C1 segment of cervical spinal cord (tissue), 14 donors: ENCODE data around the gene NEK6.

Source experiments
- DNase-seq, 14 donors: peaks; one replicate each; lab custom pipeline; 2025; lab: John Stamatoyannopoulos, UW

NEK6 gene

DNA sequence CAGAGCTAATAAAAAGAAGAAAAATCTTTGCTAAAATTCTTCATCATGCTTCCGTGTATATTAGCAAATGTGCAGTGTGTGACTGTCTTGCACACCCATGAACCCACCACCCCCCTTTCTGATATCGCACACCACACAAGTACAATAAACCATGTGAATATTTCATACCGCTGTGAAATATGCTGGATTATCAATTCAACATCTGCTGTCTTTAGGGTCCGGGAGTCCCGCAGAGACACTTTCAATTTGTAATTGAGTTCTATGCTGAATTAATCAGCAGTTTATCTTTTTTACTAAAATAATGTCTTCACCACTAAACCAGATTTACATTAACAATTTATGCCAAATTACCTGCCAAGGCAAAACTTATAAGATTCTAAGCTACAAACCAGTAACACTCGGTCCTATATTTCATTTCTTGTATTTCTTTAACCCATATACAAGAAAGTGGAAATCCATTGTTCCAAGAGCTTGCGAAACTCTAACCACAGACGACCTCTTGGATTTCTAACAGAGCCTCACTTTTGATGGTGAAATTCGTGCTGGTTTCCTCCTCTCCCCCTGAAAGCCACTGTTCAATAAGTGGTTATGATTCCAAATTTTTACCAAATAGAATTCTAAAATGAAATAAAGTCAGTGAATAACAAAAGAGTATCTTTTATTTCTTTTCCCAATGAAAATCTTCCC, 113.3 kb downstream of the NEK6 start:
- DNase-seq, result no peak

DNA sequence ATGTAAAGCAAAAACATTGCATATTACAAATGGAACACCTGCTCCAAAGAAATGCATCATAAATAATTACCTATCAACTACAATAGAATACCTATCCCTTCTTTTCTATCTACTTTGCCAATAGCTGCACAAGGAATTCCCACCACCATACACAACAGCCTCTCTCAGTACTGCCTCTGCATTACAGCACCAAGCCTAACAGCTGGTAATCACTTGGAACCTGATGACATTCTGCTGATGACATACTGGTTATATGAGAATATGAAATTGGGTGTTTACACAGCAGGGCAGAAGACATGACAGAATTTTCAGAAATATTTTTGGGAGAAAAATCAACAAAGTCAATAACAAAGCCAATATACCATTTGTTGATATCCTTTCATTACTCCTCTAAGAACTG, 114.3 kb downstream of the NEK6 start:
- DNase-seq, result no peak

DNA sequence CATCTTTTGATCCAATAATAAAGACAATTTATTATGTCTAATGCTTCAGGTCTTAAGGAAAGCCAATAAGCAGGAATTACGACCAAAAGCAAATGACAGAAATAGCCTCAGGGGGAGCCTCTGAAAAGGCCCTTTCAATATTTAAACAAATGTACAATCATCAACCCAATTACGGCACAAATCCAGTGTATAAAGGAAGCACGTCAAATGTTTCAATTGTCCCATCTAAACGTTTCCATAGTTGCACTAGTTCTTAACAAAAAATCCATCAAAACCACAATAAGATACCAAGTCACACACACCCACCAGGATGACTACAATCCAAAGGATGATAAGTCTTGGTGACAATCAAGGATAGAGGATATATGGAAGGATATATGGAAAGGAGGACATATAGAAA, 115.6 kb downstream of the NEK6 start:
- no peak for DNase-seq

DNA sequence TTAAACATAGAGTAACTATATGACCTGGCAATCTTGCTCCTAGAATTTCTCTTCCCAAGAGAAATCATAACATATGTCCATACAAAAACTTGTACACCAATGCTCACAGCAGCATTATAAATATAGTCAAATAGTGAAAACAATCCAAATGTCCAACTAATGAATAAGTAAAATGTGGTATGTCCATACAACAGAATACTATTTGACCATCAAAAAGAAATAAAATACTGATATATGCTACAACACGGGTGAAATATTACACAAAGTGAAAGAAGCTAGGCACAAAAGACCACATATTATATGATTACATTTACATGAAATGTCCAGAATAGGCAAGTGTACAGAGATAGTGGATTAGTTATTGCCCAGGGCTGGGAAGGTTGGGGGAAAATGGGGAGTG, 116.1 kb downstream of the NEK6 start:
- no peak for DNase-seq

DNA sequence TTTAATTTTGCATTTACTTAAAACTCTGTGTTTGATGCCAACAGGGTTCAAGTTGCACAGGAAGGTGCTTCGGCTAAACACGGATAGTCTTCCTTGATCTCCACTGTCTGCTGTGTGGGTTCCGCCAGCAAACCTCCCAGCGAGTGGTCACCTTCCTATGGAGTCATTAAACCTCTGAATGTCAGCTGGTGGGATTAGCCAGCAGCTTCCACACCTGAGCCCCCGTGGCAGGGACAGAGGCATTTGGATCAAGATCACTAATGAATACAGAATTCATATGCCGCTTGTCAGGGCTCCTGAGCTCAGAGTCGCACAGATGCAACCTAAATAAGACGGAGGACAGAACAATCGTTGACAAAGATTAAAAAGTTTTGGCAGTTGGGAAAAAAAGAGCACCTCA, 118.0 kb downstream of the NEK6 start:
- no peak for DNase-seq

DNA sequence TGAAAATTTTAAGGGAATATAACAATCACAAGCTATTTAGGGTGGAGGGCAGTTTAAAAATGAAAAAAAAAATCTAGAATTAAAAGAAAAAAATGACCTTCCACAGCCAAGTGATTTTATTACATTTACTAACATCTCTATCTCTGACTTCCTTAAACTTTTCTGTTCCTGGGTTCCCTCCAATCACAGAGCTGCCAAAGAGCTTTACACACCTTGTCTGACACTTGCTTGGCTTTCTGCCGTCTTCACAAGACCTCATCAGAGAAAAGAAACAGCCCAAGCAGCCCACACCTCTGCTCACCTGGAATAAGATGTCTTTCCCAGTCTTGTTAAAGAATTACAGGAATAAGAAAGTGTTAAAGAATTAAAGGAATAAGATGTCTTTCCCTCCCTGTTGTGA, 118.6 kb downstream of the NEK6 start:
- no peak for DNase-seq

DNA sequence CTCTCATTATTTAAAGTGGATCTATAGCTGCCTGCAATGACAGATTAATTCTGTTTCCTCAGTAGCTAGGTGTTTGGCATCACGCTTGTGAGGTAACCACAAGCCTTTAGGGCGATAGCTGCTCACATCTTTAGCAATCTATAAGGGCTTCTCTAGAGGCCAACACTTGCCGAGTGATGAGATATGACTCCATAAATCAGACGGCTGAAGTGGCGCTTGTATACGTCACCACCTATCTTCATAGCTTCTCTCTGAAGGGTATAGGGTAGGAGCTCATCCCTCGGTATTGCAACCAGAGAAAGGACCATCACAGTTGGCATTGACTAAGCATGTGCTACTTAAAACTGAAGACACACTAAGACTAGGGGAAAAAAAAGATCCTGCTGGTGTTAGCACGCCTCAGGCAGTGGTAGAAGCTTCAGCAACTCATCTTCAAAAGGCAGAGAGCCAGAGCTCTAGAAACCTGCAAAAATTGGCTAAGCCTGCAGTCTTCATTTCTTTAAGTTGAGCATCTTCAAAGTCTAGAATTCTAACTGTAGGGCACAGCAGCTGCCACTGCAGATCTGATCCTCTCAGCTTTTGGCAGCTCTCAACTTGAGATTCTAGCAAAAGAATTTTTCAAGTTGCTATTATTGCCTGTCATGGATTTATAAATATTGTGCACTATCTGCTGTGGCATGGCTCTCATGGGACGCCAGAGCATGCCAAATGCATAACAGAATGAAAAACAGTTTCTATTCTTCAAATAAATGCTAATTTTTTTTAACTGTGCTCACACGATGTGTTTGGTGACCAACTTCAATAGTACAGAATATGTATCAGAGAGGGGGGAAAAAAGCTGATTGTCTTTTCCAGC, 120.0 kb downstream of the NEK6 start:
- no peak for DNase-seq

DNA sequence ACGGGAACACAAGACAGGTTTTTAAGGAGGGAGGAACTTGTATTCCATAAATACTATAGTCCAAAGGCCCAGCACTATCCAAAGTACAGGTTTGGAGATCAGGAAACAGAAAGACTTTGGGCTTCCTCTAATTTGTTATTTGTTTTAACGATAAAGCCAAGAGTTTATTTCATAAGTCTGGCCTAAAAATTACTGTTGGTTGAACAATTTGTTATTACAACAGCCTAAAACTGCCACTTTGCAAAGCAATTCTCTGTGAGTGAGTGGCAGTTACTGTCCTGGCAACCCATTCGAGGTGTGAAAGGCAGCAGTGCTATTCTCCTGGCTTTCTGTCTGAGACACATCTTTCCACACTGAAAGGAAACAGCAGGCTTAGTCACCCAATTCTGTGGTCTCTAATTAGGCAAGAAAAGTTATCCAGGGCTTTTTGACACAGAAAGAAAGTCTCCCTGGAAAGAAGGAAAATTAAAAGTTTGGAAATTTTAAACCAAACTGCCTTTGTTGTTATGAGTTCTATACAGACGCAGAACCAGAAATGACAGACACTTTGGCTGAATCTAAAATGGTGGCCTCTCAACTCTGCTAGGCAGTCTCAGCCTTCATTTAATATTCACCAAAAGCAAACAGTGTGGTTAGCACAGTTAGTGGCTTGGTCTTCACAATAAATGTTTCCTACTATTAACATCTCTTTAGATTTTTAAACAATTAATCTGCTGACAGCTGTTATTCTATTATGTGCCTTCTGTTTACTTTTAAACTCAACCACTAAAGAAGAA, 123.6 kb downstream of the NEK6 start:
- no peak for DNase-seq

DNA sequence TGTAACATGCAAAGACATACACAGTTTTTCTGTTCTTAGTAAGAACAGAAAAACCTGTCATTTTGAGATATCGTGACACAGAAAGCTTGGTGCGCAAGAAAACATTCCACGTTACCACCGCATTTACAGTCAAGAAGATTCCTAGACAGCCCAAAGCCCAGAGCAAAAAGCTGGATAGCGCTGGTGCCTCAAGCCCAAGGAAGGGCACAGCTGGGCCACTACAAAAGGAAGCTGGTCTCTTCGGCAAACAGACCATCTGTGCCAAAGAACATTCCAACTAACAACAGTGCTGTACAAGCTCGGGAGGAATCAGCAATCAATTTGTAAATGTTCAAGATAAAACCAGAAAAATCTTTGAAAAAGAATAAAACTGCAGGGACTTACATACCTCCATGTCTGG, 126.5 kb downstream of the NEK6 start:
- DNase-seq, result no peak

DNA sequence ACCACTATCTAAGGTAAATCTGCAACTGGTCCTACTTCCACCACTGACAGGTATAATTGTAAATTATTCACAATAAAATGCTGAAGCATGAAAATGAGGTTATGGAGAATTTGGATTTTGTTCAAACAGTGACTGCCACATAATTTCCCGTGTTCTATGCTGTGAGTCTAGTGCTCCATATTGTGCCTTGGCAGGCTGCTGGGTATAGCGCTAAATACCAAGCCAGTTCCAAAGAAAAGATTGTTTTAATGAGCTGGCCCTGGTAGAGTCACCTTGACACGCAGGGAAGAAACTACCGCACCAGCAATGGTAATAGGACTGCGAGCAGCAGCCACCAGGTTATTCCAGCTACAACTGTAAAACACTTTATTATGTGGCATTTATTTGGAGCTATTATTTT, 127.1 kb downstream of the NEK6 start:
- no peak for DNase-seq

DNA sequence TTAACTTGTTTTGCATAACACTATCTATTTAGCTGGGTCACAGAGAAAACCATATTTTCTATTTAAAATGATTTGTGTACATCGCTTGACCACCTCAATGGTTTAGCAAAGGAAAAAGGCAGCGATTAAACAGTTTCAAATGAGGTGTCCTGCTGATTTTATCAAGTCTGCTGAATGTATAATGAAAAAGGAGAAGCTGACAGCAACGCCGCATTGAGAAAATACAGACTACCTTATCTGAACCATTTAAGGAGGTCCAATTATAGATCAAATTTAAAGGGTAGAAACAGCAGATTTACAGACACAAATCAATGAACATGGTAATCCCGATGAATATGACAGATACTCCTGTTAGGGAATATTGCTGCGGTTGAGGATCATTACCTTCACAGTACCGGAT, 127.9 kb downstream of the NEK6 start:
- no peak for DNase-seq

DNA sequence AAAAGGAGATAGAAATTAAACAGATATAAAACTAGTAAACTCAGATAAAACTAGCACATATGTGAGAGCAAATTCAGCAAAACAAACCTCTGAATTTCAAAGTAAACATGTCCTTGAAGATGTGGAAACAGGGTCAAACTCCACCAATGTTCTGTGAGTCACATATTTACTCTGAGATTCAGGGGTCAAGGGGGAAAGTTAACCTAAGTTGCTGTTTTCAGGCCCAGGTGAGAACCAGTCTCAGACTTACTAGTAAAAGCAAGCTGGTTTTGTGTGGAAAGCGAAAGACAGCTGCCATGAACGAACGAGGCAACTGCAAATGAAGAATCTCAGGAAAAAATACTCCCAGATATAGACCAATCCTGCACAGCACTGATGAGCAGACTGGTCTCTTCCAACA, 128.5 kb downstream of the NEK6 start:
- DNase-seq, result no peak

DNA sequence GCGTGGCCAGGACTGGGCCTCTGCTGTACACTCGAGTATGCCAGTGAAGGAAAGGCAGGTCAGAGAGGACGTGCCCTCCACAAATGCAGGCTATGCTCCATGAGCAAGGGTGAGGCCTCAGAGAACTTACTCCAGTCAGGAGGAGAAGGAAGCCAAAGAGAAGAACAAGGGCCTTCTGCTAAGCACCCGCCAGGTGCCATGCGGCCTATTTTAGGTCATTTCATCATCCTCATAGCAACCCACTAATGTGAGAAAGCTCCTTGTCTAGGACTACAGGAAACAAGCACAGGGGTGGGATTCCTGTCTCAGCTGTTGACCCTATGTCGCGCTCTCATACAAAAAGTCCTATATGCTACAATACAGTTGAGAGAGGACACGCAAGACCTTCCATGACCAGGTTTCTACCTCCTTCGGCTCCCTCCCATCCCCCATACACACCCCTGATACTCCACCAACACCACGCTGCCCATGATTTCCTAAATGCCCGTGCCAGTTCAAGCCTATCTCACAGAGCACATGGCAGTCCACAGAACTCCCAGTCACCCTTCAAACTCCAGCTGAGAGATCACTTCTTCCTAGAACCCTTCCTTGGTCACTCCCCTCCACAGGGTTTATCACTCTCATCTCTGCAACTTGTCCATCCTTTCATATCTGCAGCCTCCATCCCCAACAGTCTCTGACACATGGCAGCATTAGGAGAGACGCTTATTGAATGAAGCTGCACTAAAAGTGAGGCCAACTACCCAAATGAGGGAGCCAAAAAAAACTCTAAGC, 130.7 kb downstream of the NEK6 start:
- DNase-seq, result no peak

DNA sequence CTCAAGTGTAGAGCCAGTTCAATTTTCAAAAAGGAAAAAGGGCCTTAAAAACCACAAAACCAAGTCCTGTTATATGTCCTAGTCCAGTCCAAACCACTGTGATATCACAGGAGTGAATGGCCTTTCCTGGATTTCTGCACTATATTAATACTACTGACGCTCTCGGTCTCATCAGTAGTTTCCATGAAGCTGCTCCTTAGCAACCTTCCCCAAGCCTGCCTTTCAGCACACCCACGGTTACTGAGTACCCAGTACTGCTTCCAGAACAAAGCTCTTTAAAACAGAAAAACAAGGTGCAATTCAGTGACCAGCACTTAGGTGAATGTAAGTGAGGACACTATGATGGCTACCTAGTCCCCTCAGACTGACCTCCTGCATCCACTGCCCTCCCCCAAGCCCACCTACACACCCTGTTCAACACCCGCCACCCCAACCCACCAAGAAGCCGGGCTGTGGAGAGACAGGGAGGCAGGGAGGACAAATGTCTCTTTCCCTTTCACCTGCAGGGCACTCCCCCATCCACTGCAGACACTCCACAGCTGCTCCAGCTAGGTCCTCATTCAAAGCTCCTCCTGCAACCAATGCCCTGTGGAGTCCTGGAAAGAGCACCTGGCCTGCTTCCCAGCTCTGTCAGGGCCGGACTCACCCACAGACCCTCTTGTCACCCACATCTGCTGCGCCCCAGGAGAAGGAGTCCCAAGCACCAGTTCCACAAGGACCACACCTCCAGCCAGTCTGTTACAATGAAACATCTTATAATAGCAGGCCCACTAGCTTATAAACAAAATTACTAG, 131.6 kb downstream of the NEK6 start:
- DNase-seq, result no peak

DNA sequence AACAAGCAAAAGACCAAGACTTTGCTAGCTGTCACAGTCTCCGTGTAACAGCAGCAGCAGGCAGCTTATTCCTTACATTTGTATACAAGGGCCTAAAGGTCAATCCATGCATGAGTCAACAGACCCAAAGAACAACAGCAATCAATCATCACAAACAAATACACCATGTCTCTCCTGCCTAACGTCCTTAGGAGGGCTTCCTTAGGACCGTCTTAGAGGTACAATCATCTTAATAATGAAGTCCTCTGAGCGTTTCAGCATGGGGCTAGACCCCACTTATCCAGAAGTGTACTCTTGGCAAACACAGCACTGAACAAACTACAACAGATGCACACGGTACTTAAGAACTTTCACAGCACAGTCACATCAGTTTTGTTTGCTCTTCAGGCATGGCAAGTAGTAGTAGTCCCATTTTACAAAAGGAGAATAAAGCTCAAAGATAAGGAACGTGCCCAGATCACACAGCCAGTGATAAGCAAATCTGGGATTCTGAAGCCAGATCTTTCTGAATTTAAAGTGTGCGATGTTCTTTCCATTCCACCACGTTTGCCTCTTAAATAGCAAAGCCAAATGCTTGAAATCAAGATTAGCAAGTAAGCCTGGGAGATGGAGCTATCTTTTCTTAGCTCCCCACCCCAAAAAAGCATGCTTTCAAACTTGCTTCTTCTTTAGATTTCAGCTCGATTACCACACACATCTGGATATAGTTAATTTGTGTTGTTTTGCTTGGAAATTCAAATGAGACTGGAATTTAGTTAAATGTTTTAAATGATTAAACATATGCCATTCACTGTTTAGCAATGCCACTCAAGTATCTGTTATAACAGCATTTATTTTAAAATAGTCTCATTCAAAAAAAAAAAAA, 133.3 kb downstream of the NEK6 start:
- no peak for DNase-seq

DNA sequence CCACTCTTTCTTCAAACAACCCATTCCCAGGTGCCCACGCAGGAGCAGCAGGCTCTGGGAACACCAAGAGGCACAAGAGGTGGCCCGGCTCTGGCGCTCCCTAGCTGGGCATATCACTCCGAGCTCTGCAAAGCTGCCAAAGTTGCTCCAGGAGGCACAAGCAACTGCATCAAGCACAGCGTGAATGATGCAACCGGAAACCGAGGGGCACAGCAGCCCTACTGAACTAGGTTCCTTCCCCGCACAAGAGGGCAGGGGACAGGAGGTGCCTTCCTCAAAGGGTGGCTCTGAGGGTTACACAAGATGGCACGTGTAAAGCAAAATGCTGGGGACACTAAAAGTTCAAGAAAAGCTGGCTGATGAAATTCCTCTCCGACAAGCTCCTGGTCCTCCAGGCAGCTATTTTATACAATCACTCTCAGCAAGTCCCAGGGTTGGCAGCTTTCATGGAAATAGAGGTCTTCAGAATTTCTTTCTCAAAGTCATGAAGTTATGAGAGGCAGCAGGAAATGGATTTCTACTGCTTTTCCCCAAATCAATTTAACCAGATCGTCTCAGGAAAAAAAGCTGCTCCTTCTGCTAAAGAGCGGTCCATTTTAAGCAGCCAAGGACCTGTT, 134.6 kb downstream of the NEK6 start:
- peak in 2 of 14 donors; percentile 7 to 39 for DNase-seq

DNA sequence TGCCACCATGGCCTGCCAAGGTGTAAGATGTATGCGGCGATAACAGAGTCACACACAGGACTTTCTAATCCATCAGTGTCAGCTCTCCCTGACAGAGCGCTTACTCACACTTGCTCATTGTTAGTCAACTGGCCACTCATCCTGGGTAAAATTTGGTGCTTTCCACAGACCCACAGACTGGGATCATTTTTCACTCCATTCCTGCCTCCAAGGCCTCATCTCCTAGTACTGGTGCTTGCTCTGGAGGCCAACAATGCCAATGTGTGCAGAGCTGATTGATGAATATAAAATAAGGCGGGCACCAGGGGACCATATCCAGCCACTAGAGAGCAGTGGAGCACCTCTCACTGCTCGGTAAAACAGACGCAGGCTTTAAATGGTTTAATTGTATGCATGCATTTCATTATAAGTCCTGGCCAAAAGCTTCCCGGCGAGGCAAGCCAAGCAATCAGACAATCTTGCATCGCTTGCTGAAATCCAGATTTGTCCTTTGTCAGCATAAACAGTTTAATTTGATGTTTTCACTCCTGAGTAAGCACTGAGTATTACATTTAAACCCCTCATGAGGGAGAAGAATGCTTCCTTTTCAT, 135.2 kb downstream of the NEK6 start:
- peak in 11 of 14 donors; percentile 24 to 68 (median 46) for DNase-seq

DNA sequence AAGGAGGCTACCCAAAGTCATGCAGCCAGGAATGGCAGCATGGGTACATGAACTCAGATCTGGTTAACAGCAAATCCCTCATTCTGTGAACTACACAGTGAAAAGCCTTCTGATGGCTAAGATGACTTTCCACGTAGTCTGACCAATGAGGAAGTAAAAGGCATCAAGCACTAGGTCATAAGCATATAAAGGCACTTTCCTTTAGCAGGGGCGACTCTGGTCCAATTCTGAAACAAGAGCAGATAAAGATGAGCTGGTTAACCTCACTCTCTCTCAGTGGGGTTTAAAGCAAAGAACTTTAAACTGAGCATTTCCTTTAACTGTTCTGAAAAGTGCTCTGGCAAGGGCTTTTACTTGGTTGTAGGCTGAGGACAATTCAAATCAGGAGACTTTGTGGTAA, 136.4 kb downstream of the NEK6 start:
- no peak for DNase-seq

DNA sequence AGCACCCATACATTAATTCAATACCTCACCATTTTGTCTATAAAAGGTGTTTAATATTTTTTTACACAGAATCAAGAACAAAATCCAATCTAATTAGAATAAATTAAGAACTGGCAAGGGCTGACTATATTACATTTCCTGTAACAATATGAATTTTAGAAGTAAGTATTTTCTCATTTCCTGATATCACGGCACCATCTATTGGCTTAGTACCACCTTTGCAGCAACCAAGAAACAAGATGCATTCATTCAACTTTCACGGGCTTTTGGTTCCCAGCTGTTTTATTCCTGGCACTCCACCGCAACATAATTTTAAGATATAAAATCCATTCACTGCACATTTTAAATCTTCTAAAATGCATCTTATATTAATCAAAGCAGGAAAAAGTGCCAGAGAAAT, 136.8 kb downstream of the NEK6 start:
- DNase-seq, result no peak
